ENCODE data around the gene SOS1. TPM values are rescaled to one million over a fixed set of nuclear protein-coding genes. Genes with fewer than 3 reads are reported as not detected.

SOS1 gene
- total RNA-seq, 1 donor from 2014 or later, result 8.2 TPM

- no peak overlapping the region for H3K4me3 ChIP-seq (ENCODE audit: low read depth, low read length)
- DNase-seq (ENCODE audit: low read depth) (no peak), FAIRE-seq (no peak)
- no peaks in the 10 kb centered on the region for H3K27me3 ChIP-seq (ENCODE audit: control insufficient read depth, insufficient read depth, low read length)
- no peak for TF ChIP-seq CTCF (IDR thresholded peaks at IDR 0.05; ENCODE audit: insufficient read depth, low read length, severe bottlenecking)
- peaks cover 4% of the 10 kb centered on the region for H3K36me3 ChIP-seq (ENCODE audit: control insufficient read depth, insufficient read depth, low read length)
These were observed 129.0 kb downstream of the SOS1 start for GRCh38 chr2:38991899-38992298.

GRCh38 chr2:38988716-38989115, 132.1 kb downstream of the SOS1 start:
- DNase-seq (ENCODE audit: low read depth) (no peak), FAIRE-seq (no peak)
- TF ChIP-seq CTCF (IDR thresholded peaks at IDR 0.05; ENCODE audit: insufficient read depth, low read length, severe bottlenecking), result no peak
- Histone ChIP-seq H3K4me3 (ENCODE audit: low read depth, low read length) (no peak overlapping the region), H3K36me3 (ENCODE audit: control insufficient read depth, insufficient read depth, low read length) (peaks cover 3% of the 10 kb centered on the region), H3K27me3 (ENCODE audit: control insufficient read depth, insufficient read depth, low read length) (no peaks in the 10 kb centered on the region)

- TF ChIP-seq CTCF (IDR thresholded peaks at IDR 0.05; ENCODE audit: insufficient read depth, low read length, severe bottlenecking), result no peak
- H3K27me3 ChIP-seq (ENCODE audit: control insufficient read depth, insufficient read depth, low read length), result no peaks in the 10 kb centered on the region
- no peak overlapping the region for H3K4me3 ChIP-seq (ENCODE audit: low read depth, low read length)
- H3K36me3 ChIP-seq (ENCODE audit: control insufficient read depth, insufficient read depth, low read length), result peaks cover 2% of the 10 kb centered on the region
- no peak for FAIRE-seq
- no peak for DNase-seq (ENCODE audit: low read depth)
These were observed 138.4 kb downstream of the SOS1 start for GRCh38 chr2:38982498-38982897.

GRCh38 chr2:38981670-38982357, 139.0 kb downstream of the SOS1 start:
- Histone ChIP-seq H3K27me3 (ENCODE audit: control insufficient read depth, insufficient read depth, low read length) (no peaks in the 10 kb centered on the region), H3K4me3 (ENCODE audit: low read depth, low read length) (no peak overlapping the region), H3K36me3 (ENCODE audit: control insufficient read depth, insufficient read depth, low read length) (peaks cover 2% of the 10 kb centered on the region)
- TF ChIP-seq CTCF (IDR thresholded peaks at IDR 0.05; ENCODE audit: insufficient read depth, low read length, severe bottlenecking), result no peak
- FAIRE-seq (no peak), DNase-seq (ENCODE audit: low read depth) (no peak)

GRCh38 chr2:38981003-38981669, 139.7 kb downstream of the SOS1 start:
- Histone ChIP-seq H3K4me3 (ENCODE audit: low read depth, low read length) (no peak overlapping the region), H3K36me3 (ENCODE audit: control insufficient read depth, insufficient read depth, low read length) (peaks cover 2% of the 10 kb centered on the region), H3K27me3 (ENCODE audit: control insufficient read depth, insufficient read depth, low read length) (no peaks in the 10 kb centered on the region)
- FAIRE-seq, result no peak
- no peak for TF ChIP-seq CTCF (IDR thresholded peaks at IDR 0.05; ENCODE audit: insufficient read depth, low read length, severe bottlenecking)
- DNase-seq (ENCODE audit: low read depth), result no peak
